ENCODE measurements around the gene GPR101. TPM values are rescaled to one million over a fixed set of nuclear protein-coding genes. Genes with fewer than 3 reads are reported as not detected.
A peak's percentile ranks its signal among the peaks of the same experiment; 100 is the strongest.

The GPR101 gene
- total and polyA plus RNA-seq, 10 donors: not detected

DNA sequence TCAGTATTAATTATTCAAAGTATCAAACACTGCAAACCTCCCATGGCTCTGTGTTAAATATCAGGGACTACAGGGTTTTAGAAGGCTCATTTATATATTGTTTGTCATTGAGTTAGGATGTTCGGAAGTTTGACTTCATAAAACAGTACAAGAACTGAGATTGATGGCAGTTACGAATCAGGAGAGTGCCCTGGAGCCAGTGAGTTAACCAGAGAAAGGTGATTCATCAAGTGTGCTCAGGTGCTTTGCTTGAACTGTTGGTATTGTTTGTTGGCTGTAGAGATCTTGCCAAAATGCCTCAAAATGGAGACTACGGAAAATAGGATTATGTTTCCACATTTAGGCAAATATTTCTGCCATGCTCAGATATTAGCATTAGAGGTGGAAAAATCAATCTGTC lies 7.5 kb upstream of the GPR101 start:
- Histone ChIP-seq H3K4me1 (no peaks in the 10 kb centered on the region), H3K9me3 (no peaks in the 10 kb centered on the region), H3K27me3 (replicated peaks in 1 of 7) (peaks cover 0 to 9% (median 0%) of the 10 kb centered on the region in 7 donors), H3K27ac (no peak overlapping the region), H3K4me3 (no peak overlapping the region), H3K36me3 (no peaks in the 10 kb centered on the region)
- WGBS, 5 donors: 78 to 97% (median 83%) methylated on average over 3 of the region's 3 CpGs
- TF ChIP-seq, protein P1, sequence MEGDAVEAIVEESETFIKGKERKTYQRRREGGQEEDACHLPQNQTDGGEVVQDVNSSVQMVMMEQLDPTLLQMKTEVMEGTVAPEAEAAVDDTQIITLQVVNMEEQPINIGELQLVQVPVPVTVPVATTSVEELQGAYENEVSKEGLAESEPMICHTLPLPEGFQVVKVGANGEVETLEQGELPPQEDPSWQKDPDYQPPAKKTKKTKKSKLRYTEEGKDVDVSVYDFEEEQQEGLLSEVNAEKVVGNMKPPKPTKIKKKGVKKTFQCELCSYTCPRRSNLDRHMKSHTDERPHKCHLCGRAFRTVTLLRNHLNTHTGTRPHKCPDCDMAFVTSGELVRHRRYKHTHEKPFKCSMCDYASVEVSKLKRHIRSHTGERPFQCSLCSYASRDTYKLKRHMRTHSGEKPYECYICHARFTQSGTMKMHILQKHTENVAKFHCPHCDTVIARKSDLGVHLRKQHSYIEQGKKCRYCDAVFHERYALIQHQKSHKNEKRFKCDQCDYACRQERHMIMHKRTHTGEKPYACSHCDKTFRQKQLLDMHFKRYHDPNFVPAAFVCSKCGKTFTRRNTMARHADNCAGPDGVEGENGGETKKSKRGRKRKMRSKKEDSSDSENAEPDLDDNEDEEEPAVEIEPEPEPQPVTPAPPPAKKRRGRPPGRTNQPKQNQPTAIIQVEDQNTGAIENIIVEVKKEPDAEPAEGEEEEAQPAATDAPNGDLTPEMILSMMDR (IDR thresholded peaks at IDR 0.05 in 8 of 11, conservative IDR thresholded peaks at IDR 0.05 in 3 of 11): no peak
- TF ChIP-seq POLR2AphosphoS5 (IDR thresholded peaks at IDR 0.05) (no peak), POLR2A (IDR thresholded peaks at IDR 0.05) (no peak)
- intact Hi-C loops (cut with DNase I; ENCODE audit: low total_unique reads): no loop called here
- DNase-seq: no peak

DNA sequence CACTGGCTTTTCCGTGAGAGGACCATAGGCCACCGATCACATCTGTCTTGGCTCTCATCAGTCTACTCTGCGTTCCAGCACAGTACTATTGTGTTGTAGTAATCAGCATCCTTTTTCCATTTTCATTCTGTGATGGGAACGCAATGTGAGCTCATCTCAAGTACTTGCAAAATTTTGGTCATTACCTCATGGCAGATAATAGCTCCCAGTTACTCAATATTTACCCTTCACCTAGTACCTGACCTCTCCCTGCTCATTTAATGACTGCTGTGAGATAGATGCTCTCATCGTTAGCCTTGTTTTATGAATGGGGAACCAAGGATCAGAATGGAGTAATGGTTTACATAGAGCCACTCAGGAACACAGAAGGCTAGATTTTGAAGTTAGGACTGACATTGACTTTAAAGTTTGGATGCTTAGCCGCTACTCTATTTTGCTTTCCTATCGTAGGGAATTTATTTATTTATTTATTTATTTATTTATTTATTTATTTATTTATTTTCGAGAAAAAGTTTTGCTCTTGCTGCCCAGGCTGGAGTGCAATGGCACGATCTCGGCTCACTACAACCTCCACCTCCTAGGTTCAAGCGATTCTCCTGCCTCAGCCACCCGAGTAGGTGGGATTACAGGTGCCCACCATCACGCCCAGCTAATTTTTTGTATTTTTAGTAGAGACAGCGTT lies 6.5 kb upstream of the GPR101 start:
- H3K36me3 ChIP-seq: no peaks in the 10 kb centered on the region
- no peak overlapping the region for H3K4me3 ChIP-seq
- intact Hi-C loops (cut with DNase I; ENCODE audit: low total_unique reads): no loop called here
- no peak overlapping the region for H3K27ac ChIP-seq
- peaks cover 0 to 18% (median 0%) of the 10 kb centered on the region in 7 donors for H3K27me3 ChIP-seq (replicated peaks in 1 of 7)
- 76 to 94% (median 87%) methylated on average over 14 of the region's 14 CpGs for WGBS, 5 donors
- no peak for DNase-seq
- H3K9me3 ChIP-seq: no peaks in the 10 kb centered on the region
- no peak for TF ChIP-seq POLR2AphosphoS5 (IDR thresholded peaks at IDR 0.05)
- no peak for TF ChIP-seq POLR2A (IDR thresholded peaks at IDR 0.05)
- TF ChIP-seq, protein P1 (IDR thresholded peaks at IDR 0.05 in 8 of 11, conservative IDR thresholded peaks at IDR 0.05 in 3 of 11): no peak
- no peaks in the 10 kb centered on the region for H3K4me1 ChIP-seq

DNA sequence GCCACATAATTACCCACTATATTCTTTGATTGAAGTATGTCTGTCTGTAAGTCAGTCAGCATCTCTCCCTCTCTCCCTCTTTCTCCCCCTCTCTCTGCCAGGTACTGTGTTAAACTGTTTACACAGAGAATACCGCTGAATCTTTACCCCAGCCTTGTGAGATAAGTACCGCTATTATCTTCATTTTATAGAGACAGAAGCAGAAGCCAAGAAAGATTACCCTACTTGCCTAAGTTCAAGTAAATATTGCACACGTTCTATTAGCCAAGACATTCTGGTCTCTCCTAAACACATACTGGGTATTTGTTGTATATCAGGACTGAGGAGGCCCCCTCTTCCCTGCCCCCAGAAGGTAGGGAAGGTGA lies 695 bp upstream of the GPR101 start:
- Histone ChIP-seq H3K9me3 (no peaks in the 10 kb centered on the region), H3K27ac (no peak overlapping the region), H3K4me1 (peaks cover 0 to 31% (median 18%) of the 10 kb centered on the region in 6 donors), H3K36me3 (no peaks in the 10 kb centered on the region), H3K4me3 (no peak overlapping the region), H3K27me3 (replicated peaks in 1 of 7) (peaks cover 0 to 69% (median 42%) of the 10 kb centered on the region in 7 donors)
- 12 to 39% (median 20%) methylated on average over 3 of the region's 3 CpGs for WGBS, 5 donors
- TF ChIP-seq, protein P1 (IDR thresholded peaks at IDR 0.05 in 8 of 11, conservative IDR thresholded peaks at IDR 0.05 in 3 of 11): no peak
- TF ChIP-seq POLR2AphosphoS5 (IDR thresholded peaks at IDR 0.05) (no peak), POLR2A (IDR thresholded peaks at IDR 0.05) (no peak)
- no peak for DNase-seq
- intact Hi-C loops (cut with DNase I; ENCODE audit: low total_unique reads): no loop called here

DNA sequence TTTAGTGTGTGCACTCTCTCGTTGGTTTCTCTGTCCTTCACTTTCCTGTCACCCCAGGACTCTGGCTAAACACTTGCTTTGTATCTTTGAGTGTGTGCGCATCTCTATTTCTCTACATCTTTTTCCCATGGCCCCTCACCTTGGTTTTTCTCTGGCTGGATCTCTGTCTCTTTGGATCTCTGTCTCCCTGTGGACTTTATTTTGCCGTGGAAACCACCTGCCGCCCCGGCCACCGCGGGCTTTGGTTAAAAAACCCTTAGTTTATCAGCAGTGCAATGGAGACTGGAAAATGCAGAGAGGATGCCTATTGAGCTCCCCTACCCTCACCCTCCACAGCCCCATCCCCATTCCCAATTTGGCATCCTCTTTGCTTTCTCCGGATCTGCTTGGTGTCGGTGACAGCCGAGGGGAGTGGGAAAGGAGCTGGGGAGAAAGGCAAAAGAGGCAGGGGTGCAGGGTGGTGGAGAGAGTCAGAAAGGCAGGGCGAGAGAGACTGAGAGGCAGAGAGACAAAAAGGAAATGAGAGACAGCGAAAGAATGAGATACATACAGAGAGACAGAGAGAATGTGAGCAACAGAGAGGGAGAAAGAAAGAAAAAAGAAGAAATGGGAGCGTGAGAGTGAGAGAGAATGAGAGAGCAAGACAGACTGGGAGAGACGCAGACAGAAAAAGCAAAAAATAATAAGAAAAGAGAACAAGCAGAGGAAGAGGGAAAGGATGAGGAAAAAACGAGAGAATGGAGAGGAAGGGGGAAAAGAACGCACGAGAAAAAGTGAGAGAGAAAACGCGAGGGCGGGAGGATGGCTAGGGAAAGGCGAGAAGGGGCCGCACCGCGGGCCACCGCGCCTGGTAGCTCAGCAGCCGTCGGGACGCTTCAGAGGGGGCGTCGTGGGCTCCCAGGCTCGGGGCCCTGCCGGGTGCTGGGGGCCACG lies 688 bp downstream of the GPR101 start:
- intact Hi-C loops (cut with DNase I; ENCODE audit: low total_unique reads): no loop called here
- TF ChIP-seq POLR2AphosphoS5 (IDR thresholded peaks at IDR 0.05): no peak
- TF ChIP-seq POLR2A (IDR thresholded peaks at IDR 0.05): no peak
- TF ChIP-seq, protein P1 (IDR thresholded peaks at IDR 0.05 in 8 of 11, conservative IDR thresholded peaks at IDR 0.05 in 3 of 11): no peak
- peaks cover 0 to 69% (median 42%) of the 10 kb centered on the region in 7 donors for H3K27me3 ChIP-seq (replicated peaks in 1 of 7)
- no peak for DNase-seq
- 5 to 44% (median 12%) methylated on average over 22 to 34 of the region's 34 CpGs for WGBS, 5 donors
- no peaks in the 10 kb centered on the region for H3K36me3 ChIP-seq
- H3K9me3 ChIP-seq: no peaks in the 10 kb centered on the region
- peaks cover 0 to 31% (median 18%) of the 10 kb centered on the region in 6 donors for H3K4me1 ChIP-seq
- no peak overlapping the region for H3K27ac ChIP-seq
- H3K4me3 ChIP-seq: peak overlapping the region in 4 of 8 donors; percentile 5 to 61 (median 20)

Measured in spleen (tissue), 11 donors.